Keratinocyte (primary cell): ENCODE data around the gene FMN1.

ENCODE experiments used
- EZH2 ChIP-seq: IDR thresholded peaks from one replicate; pipeline ENCODE4 v1.6.1; 2012; ENCODE audit warnings: inconsistent platforms, mild to moderate bottlenecking, low read length, moderate library complexity
- TF ChIP-seq, protein P1 (sequence below), 3 experiments: IDR thresholded peaks in 1 of 3; conservative IDR thresholded peaks in 1 of 3; optimal IDR thresholded peaks in 1 of 3; 2 replicates in 2 of 3; 3 replicates in 1 of 3; pipeline versions ENCODE3 to v1.5.1; 2011; ENCODE audit warnings: low read length in 3 of 3, mild to moderate bottlenecking in 3 of 3, moderate library complexity in 2 of 3, control low read depth in 1 of 3, inconsistent platforms in 1 of 3; ENCODE audit not compliant: insufficient read depth in 2 of 3; ENCODE audit errors: extremely low read depth in 1 of 3

DNA sequence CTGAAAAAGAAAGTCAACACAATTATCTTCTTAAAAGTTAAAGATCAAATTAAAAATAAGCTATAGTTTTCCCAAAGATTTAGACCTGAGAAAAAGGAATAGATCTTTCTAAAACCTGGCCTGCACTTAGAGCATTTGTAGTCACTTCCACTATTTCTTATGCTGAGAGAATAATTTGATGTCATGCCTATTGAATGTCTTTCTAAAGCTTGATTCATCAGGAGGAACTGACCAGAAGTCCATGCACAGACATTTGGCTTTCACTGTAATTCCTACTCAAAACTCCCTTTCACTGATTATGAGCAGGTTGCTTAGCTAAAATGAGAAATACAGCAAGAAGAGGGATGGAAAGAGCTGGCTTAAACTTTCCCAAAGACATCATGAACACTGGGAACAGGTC is 472.4 kb downstream of the FMN1 start:
- TF ChIP-seq, protein P1, sequence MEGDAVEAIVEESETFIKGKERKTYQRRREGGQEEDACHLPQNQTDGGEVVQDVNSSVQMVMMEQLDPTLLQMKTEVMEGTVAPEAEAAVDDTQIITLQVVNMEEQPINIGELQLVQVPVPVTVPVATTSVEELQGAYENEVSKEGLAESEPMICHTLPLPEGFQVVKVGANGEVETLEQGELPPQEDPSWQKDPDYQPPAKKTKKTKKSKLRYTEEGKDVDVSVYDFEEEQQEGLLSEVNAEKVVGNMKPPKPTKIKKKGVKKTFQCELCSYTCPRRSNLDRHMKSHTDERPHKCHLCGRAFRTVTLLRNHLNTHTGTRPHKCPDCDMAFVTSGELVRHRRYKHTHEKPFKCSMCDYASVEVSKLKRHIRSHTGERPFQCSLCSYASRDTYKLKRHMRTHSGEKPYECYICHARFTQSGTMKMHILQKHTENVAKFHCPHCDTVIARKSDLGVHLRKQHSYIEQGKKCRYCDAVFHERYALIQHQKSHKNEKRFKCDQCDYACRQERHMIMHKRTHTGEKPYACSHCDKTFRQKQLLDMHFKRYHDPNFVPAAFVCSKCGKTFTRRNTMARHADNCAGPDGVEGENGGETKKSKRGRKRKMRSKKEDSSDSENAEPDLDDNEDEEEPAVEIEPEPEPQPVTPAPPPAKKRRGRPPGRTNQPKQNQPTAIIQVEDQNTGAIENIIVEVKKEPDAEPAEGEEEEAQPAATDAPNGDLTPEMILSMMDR (optimal IDR thresholded peaks at IDR 0.05 in 1 of 3, IDR thresholded peaks at IDR 0.05 in 1 of 3, conservative IDR thresholded peaks at IDR 0.05 in 1 of 3; ENCODE audit: extremely low read depth in 1 of 3, insufficient read depth in 2 of 3, low read length in 3 of 3): no peak
- no peak for TF ChIP-seq EZH2
